Thyroid gland (tissue), 4 donors: ENCODE measurements around the gene ORC4. TPM values are rescaled to one million over a fixed set of nuclear protein-coding genes. Genes with fewer than 3 reads are reported as not detected.

Source experiments
- DNase-seq, 2 donors: peaks; one replicate each; pipeline ENCODE4 v3.0.0-alpha.2; 2019
- H3K27ac ChIP-seq, 3 donors: fragments of 200-600 bp; sonication (generic); 1 replicate in 2 of 3; 2 replicates in 1 of 3; pipeline ENCODE4 v1.5.1; 2016 to 2019; ENCODE audit warnings: mild to moderate bottlenecking in 1 of 3, moderate library complexity in 1 of 3
- H3K27me3 ChIP-seq: fragments of 200-600 bp; sonication (generic); one replicate; pipeline ENCODE4 v1.5.1; 2019
- H3K36me3 ChIP-seq, 2 donors: fragments of 200-600 bp; sonication (generic); one replicate each; pipeline ENCODE4 v1.5.1; 2016 to 2019
- H3K4me1 ChIP-seq, 2 donors: fragments of 200-600 bp; sonication (generic); one replicate each; pipeline ENCODE4 v1.5.1; 2017 to 2019
- H3K4me3 ChIP-seq, 3 donors: fragments of 200-600 bp; sonication (generic); replicated peaks in 1 of 3; 1 replicate in 2 of 3; 2 replicates in 1 of 3; pipeline ENCODE4 v1.5.1; 2016; ENCODE audit warnings: mild to moderate bottlenecking in 1 of 3
- H3K9me3 ChIP-seq: fragments of 200-600 bp; sonication (generic); one replicate; pipeline ENCODE4 v1.5.1; 2017
- CTCF ChIP-seq, 6 experiments: fragments of 200-600 bp in 3 of 6; fragments of 450-650 bp in 3 of 6; sonication (generic) in 3 of 6; IDR thresholded peaks; one replicate each; pipeline ENCODE4 v1.5.1; 2016 to 2019; ENCODE audit warnings: antibody characterized with exemption in 6 of 6, mild to moderate bottlenecking in 2 of 6, inconsistent platforms in 1 of 6, moderate library complexity in 1 of 6
- POLR2A ChIP-seq, 2 donors: fragments of 450-650 bp; IDR thresholded peaks; one replicate each; pipeline ENCODE4 v1.6.1; 2017; ENCODE audit warnings: antibody characterized with exemption in 2 of 2, mild to moderate bottlenecking in 2 of 2, moderate library complexity in 1 of 2
- WGBS, 2 donors: methylation state at CpG; one replicate each; pipeline ENCODE4 v1.1.5; 2017; 5-methylcytosine and 5-hydroxymethylcytosine counted together
- intact Hi-C: fragments of 100-400 bp; cut with DNase I; formaldehyde crosslinking; loops from one replicate; pipeline ENCODE4 v1.15.1; 2023
- total RNA-seq, 4 donors: library from RNA; depleted of rRNA; stranded (reverse); fragments of >200 nt; gene quantifications; one replicate each; pipeline ENCODE4 v1.2.3, GENCODE V29; 2016

The ORC4 gene
- total RNA-seq, 4 donors from 2014 or later = 62.5 to 89.2 (median 76.5) TPM

GRCh38 chr2:148052687-148053086, 32.1 kb upstream of the ORC4 start:
- no peaks in the 10 kb centered on the region for H3K9me3 ChIP-seq
- no peaks in the 10 kb centered on the region for H3K27me3 ChIP-seq
- H3K4me1 ChIP-seq = peaks cover 0 to 4% of the 10 kb centered on the region in 2 donors
- no peaks in the 10 kb centered on the region for H3K36me3 ChIP-seq
- H3K4me3 ChIP-seq = no peak overlapping the region
- H3K27ac ChIP-seq = no peak overlapping the region
- TF ChIP-seq CTCF (IDR thresholded peaks at IDR 0.05) = no peak
- no peak for TF ChIP-seq POLR2A (IDR thresholded peaks at IDR 0.05)
- WGBS, 2 donors = 99% methylated on average over 3 of the region's 3 CpGs
- intact Hi-C loops = no loop called here
- no peak for DNase-seq

GRCh38 chr2:148049284-148049683, 28.7 kb upstream of the ORC4 start:
- Histone ChIP-seq H3K27ac (no peak overlapping the region), H3K27me3 (no peaks in the 10 kb centered on the region), H3K9me3 (no peaks in the 10 kb centered on the region), H3K4me1 (peaks cover 0 to 4% of the 10 kb centered on the region in 2 donors), H3K4me3 (no peak overlapping the region), H3K36me3 (no peaks in the 10 kb centered on the region)
- TF ChIP-seq POLR2A (IDR thresholded peaks at IDR 0.05) (no peak), CTCF (IDR thresholded peaks at IDR 0.05) (no peak)
- DNase-seq = no peak
- intact Hi-C loops = no loop called here

GRCh38 chr2:148048475-148049221, 28.1 kb upstream of the ORC4 start:
- H3K36me3 ChIP-seq = no peaks in the 10 kb centered on the region
- H3K27me3 ChIP-seq = no peaks in the 10 kb centered on the region
- TF ChIP-seq POLR2A (IDR thresholded peaks at IDR 0.05) = no peak
- TF ChIP-seq CTCF (IDR thresholded peaks at IDR 0.05) = no peak
- H3K27ac ChIP-seq = no peak overlapping the region
- DNase-seq = no peak
- WGBS, 2 donors = 65% methylated on average over 1 of the region's 1 CpG
- H3K9me3 ChIP-seq = no peaks in the 10 kb centered on the region
- no peak overlapping the region for H3K4me3 ChIP-seq
- intact Hi-C loops = no loop called here
- peaks cover 0 to 4% of the 10 kb centered on the region in 2 donors for H3K4me1 ChIP-seq

GRCh38 chr2:148046802-148047201, 26.3 kb upstream of the ORC4 start:
- no peaks in the 10 kb centered on the region for H3K9me3 ChIP-seq
- no peaks in the 10 kb centered on the region for H3K27me3 ChIP-seq
- WGBS, 2 donors = 94 to 95% methylated on average over 1 of the region's 1 CpG
- DNase-seq = no peak
- H3K27ac ChIP-seq = no peak overlapping the region
- H3K4me3 ChIP-seq = no peak overlapping the region
- intact Hi-C loops = no loop called here
- TF ChIP-seq POLR2A (IDR thresholded peaks at IDR 0.05) (no peak), CTCF (IDR thresholded peaks at IDR 0.05) (no peak)
- H3K4me1 ChIP-seq = peaks cover 0 to 4% of the 10 kb centered on the region in 2 donors
- no peaks in the 10 kb centered on the region for H3K36me3 ChIP-seq

GRCh38 chr2:148044322-148044721, 23.8 kb upstream of the ORC4 start:
- H3K4me3 ChIP-seq = no peak overlapping the region
- no peak overlapping the region for H3K27ac ChIP-seq
- 97 to 99% methylated on average over 2 of the region's 2 CpGs for WGBS, 2 donors
- H3K9me3 ChIP-seq = no peaks in the 10 kb centered on the region
- no peaks in the 10 kb centered on the region for H3K27me3 ChIP-seq
- DNase-seq = no peak
- H3K36me3 ChIP-seq = no peaks in the 10 kb centered on the region
- TF ChIP-seq CTCF (IDR thresholded peaks at IDR 0.05) (no peak), POLR2A (IDR thresholded peaks at IDR 0.05) (no peak)
- intact Hi-C loops = no loop called here
- peaks cover under 1 to 4% of the 10 kb centered on the region in 2 donors for H3K4me1 ChIP-seq
